Fibroblast of lung (primary cell): ENCODE measurements around the gene ELFN1. TPM values are rescaled to one million over a fixed set of nuclear protein-coding genes. Genes with fewer than 3 reads are reported as not detected.

Source experiments
- DNase-seq, 2 donors: peaks; one replicate each; pipeline versions ENCODE4 v3.0.0 to v3.0.0-alpha.2; 2010; ENCODE audit warnings: low read depth in 2 of 2
- H2AFZ ChIP-seq: 2 replicates; pipeline ENCODE4 v1.5.1; 2012; ENCODE audit warnings: low read length, control low read depth, inconsistent platforms
- H3K27ac ChIP-seq: 2 replicates; pipeline ENCODE4 v1.5.1; 2011; ENCODE audit warnings: low read length, control low read depth; ENCODE audit not compliant: insufficient read depth
- H3K27me3 ChIP-seq: 2 replicates; pipeline ENCODE4 v1.5.1; 2011; ENCODE audit warnings: mild to moderate bottlenecking, low read length; ENCODE audit not compliant: control insufficient read depth, insufficient read depth
- H3K36me3 ChIP-seq: 2 replicates; pipeline ENCODE4 v1.5.1; 2011; ENCODE audit warnings: low read length; ENCODE audit not compliant: control insufficient read depth, insufficient read depth
- H3K4me1 ChIP-seq: 2 replicates; pipeline ENCODE4 v1.5.1; 2011; ENCODE audit warnings: low read length; ENCODE audit not compliant: control insufficient read depth, insufficient read depth; ENCODE audit errors: extremely low read depth
- H3K4me2 ChIP-seq: 2 replicates; pipeline ENCODE4 v1.5.1; 2011; ENCODE audit warnings: low read length, control low read depth; ENCODE audit not compliant: insufficient read depth; ENCODE audit errors: extremely low read depth
- H3K4me3 ChIP-seq, 4 experiments: fragments of 200-600 bp in 1 of 4; sonication (generic) in 1 of 4; replicated peaks in 1 of 4; 2 replicates each; pipeline ENCODE4 v1.5.1; 2011 to 2016; ENCODE audit warnings: low read length in 4 of 4, low read depth in 3 of 4, mild to moderate bottlenecking in 3 of 4, control low read depth in 2 of 4, inconsistent platforms in 1 of 4, mixed read lengths in 1 of 4; ENCODE audit not compliant: insufficient read depth in 1 of 4; ENCODE audit errors: control extremely low read depth in 1 of 4
- H3K79me2 ChIP-seq: 2 replicates; pipeline ENCODE4 v1.5.1; 2012; ENCODE audit warnings: mild to moderate bottlenecking, low read length, inconsistent platforms; ENCODE audit not compliant: control insufficient read depth, insufficient read depth
- H3K9ac ChIP-seq: 2 replicates; pipeline ENCODE4 v1.5.1; 2011; ENCODE audit warnings: mild to moderate bottlenecking, low read length, control low read depth; ENCODE audit not compliant: insufficient read depth
- H3K9me3 ChIP-seq: 2 replicates; pipeline ENCODE4 v1.5.1; 2012; ENCODE audit warnings: low read depth, low read length; ENCODE audit not compliant: control insufficient read depth, insufficient read depth
- H4K20me1 ChIP-seq: 2 replicates; pipeline ENCODE4 v1.5.1; 2011; ENCODE audit warnings: low read length; ENCODE audit not compliant: control insufficient read depth, insufficient read depth; ENCODE audit errors: extremely low read depth
- CTCF ChIP-seq, 2 donors: IDR thresholded peaks in 1 of 2; conservative IDR thresholded peaks in 1 of 2; 1 replicate in 1 of 2; 2 replicates in 1 of 2; pipeline ENCODE4 v1.5.1; 2011 to 2012; ENCODE audit warnings: low read length in 2 of 2, control low read depth in 1 of 2, inconsistent platforms in 1 of 2, low read depth in 1 of 2, mild to moderate bottlenecking in 1 of 2
- EZH2 ChIP-seq: IDR thresholded peaks from 2 replicates; pipeline ENCODE4 v1.5.1; 2012; ENCODE audit warnings: low read length, control low read depth, mild to moderate bottlenecking; ENCODE audit errors: missing control alignments
- polyA plus RNA-seq, 2 donors: library from polyadenylated mRNA; depleted of rRNA in 1 of 2; stranded (reverse) in 1 of 2; unstranded in 1 of 2; fragments of >200 nt; gene quantifications; 2 replicates each; pipeline ENCODE4 v1.2.1, GENCODE V29; 2011 to 2012; ENCODE audit warnings: missing spikeins in 1 of 2
- total RNA-seq: library from RNA; depleted of rRNA; stranded (reverse); fragments of >200 nt; gene quantifications from 2 replicates; pipeline ENCODE4 v1.2.1, GENCODE V29; 2014

Gene ELFN1
- total and polyA plus RNA-seq, 2 donors (not counting 1 experiment from before 2014, with no cell fraction given), result 0.16 to 0.33 TPM

GRCh38 chr7:1735262-1735661, 65.2 kb downstream of the ELFN1 start:
- H3K4me2 ChIP-seq, result no peak overlapping the region
- no peaks in the 10 kb centered on the region for H4K20me1 ChIP-seq
- no peak for DNase-seq
- H3K27me3 ChIP-seq, result peaks cover 4% of the 10 kb centered on the region
- no peaks in the 10 kb centered on the region for H3K9me3 ChIP-seq
- no peak overlapping the region for H3K4me3 ChIP-seq
- H3K79me2 ChIP-seq, result no peaks in the 10 kb centered on the region
- H3K36me3 ChIP-seq, result no peaks in the 10 kb centered on the region
- no peak overlapping the region for H2AFZ ChIP-seq
- H3K27ac ChIP-seq, result no peak overlapping the region
- TF ChIP-seq EZH2 (no peak), CTCF (conservative IDR thresholded peaks at IDR 0.05 in 1 of 2, IDR thresholded peaks at IDR 0.05 in 1 of 2; ENCODE audit: low read depth in 1 of 2, low read length in 2 of 2) (no peak)
- no peak overlapping the region for H3K9ac ChIP-seq
- H3K4me1 ChIP-seq, result no peaks in the 10 kb centered on the region

- no peaks in the 10 kb centered on the region for H3K36me3 ChIP-seq
- H3K4me3 ChIP-seq, result no peak overlapping the region
- H3K4me1 ChIP-seq, result no peaks in the 10 kb centered on the region
- no peaks in the 10 kb centered on the region for H4K20me1 ChIP-seq
- H2AFZ ChIP-seq, result no peak overlapping the region
- H3K27ac ChIP-seq, result no peak overlapping the region
- DNase-seq, result no peak
- peaks cover 4% of the 10 kb centered on the region for H3K27me3 ChIP-seq
- H3K9ac ChIP-seq, result no peak overlapping the region
- H3K79me2 ChIP-seq, result no peaks in the 10 kb centered on the region
- H3K4me2 ChIP-seq, result no peak overlapping the region
- TF ChIP-seq CTCF (conservative IDR thresholded peaks at IDR 0.05 in 1 of 2, IDR thresholded peaks at IDR 0.05 in 1 of 2; ENCODE audit: low read depth in 1 of 2, low read length in 2 of 2) (no peak), EZH2 (no peak)
- H3K9me3 ChIP-seq, result no peaks in the 10 kb centered on the region
These were observed 65.9 kb downstream of the ELFN1 start for GRCh38 chr7:1735806-1736483.

- Histone ChIP-seq H3K27me3 (peaks cover 4% of the 10 kb centered on the region), H3K79me2 (no peaks in the 10 kb centered on the region), H3K4me3 (no peak overlapping the region), H3K9ac (no peak overlapping the region), H4K20me1 (no peaks in the 10 kb centered on the region), H2AFZ (no peak overlapping the region), H3K4me2 (no peak overlapping the region), H3K27ac (no peak overlapping the region), H3K36me3 (no peaks in the 10 kb centered on the region), H3K4me1 (no peaks in the 10 kb centered on the region), H3K9me3 (no peaks in the 10 kb centered on the region)
- DNase-seq, result no peak
- TF ChIP-seq CTCF (conservative IDR thresholded peaks at IDR 0.05 in 1 of 2, IDR thresholded peaks at IDR 0.05 in 1 of 2; ENCODE audit: low read depth in 1 of 2, low read length in 2 of 2) (no peak), EZH2 (no peak)
These were observed 66.4 kb downstream of the ELFN1 start for GRCh38 chr7:1736484-1736817.
